NCI-H748 (cell line): ENCODE measurements around the gene LGR4.
A peak's percentile ranks its signal among the peaks of the same experiment; 100 is the strongest.
"Not testable (repeated sequence)": the region's sequence is repeated elsewhere in the genome, so short reads cannot be mapped to it uniquely, and the experiment has no call there.

Experiments
- DNase-seq: peaks from one replicate; lab custom pipeline; 2025; ENCODE audit not compliant: unreplicated experiment; lab: John Stamatoyannopoulos, UW

The LGR4 gene, protein sequence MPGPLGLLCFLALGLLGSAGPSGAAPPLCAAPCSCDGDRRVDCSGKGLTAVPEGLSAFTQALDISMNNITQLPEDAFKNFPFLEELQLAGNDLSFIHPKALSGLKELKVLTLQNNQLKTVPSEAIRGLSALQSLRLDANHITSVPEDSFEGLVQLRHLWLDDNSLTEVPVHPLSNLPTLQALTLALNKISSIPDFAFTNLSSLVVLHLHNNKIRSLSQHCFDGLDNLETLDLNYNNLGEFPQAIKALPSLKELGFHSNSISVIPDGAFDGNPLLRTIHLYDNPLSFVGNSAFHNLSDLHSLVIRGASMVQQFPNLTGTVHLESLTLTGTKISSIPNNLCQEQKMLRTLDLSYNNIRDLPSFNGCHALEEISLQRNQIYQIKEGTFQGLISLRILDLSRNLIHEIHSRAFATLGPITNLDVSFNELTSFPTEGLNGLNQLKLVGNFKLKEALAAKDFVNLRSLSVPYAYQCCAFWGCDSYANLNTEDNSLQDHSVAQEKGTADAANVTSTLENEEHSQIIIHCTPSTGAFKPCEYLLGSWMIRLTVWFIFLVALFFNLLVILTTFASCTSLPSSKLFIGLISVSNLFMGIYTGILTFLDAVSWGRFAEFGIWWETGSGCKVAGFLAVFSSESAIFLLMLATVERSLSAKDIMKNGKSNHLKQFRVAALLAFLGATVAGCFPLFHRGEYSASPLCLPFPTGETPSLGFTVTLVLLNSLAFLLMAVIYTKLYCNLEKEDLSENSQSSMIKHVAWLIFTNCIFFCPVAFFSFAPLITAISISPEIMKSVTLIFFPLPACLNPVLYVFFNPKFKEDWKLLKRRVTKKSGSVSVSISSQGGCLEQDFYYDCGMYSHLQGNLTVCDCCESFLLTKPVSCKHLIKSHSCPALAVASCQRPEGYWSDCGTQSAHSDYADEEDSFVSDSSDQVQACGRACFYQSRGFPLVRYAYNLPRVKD

DNA sequence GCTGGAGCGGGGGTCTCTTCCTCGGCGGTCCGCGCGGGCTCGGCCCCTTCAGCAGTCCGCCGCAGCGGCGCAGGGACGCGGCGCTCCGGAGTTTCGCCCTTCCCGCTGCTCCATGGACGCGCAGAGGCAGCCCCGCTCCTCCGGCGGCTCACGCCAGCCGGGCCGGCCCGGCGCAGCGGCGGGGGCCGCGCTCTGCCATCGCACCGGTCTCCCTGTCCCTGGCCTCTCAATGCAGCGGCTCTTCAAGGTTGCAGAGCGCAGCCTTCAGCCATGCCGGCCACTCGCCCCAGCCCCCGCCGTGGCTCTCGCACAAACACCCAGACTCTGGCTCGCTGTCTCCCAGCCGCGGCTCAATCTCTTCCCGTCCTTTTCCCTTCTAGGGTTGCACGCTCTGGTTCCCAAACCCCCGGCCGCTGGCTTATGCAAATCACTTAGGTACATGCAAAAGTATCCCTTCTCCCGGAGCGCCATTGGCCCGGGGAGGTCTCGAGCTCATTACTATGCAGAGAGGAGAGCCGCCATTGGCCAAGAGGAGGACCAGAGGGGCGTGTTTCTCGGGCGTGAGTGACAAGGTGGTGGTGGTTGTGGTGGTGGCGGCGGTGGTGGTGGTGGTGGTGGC lies at the start of gene LGR4:
Gene LGR4 (minus strand): TSS at position 393 of the 619 bp plus-strand sequence. CDS start 488 bp downstream, outside the sequence.
- peak; percentile 100 for DNase-seq

DNA sequence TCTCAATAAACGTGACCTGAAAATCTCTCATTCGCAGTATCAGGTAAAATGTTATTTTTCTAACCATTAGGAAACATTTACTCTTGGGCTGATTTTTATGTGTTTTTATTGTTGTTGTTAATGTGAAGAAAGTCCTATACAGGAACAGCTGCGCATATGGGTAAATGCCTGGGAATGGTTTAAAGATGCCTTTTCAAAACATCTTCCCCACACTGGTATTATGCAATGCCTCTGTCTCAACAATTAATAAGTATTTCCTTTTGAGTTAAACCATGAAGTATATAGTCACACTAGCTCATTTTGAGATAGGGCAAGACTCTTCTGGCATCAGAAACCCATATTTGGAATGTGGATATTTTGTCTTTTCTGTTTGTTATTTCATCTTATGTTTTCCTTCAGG lies 47.6 kb upstream of the LGR4 start:
- no peak for DNase-seq

DNA sequence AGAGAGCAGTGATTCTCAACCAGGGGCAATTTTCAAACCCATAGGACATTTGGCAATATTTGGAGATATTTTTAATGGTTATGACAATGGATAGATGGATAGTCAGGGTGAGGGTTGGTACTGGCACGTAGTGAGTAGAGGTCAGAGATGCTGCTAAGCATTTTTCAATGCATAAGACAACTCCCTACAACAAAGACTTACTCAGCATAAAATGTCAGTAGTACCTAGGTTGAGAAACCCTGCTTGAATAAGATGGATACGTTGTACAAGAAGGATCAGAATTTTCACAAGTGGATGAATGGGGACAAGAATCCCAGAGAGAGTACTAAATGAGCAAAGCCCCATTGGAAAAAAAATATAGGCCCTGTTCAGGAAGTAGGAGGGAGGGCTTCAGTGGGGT lies 45.9 kb upstream of the LGR4 start:
- no peak for DNase-seq

DNA sequence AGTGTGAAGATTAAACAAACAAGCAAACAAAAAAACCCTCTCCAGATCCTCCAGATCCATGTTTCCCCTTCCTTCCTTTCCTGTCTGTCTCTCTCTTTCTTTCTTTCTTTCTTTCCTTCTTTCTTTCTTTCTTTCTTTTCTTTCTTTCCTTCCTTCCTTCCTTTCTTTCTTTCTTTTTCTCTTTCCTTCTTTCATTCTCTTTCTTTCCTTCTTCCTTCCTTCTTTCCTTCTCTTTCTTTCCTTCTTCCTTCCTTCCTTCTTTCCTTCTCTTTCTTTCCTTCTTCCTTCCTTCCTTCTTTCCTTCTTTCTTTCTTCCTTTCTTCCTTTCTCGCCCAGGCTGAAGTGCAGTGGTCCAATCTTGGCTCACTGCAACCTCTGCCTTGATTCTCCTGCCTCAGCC lies 44.9 kb upstream of the LGR4 start:
- DNase-seq, result not testable (repeated sequence)

DNA sequence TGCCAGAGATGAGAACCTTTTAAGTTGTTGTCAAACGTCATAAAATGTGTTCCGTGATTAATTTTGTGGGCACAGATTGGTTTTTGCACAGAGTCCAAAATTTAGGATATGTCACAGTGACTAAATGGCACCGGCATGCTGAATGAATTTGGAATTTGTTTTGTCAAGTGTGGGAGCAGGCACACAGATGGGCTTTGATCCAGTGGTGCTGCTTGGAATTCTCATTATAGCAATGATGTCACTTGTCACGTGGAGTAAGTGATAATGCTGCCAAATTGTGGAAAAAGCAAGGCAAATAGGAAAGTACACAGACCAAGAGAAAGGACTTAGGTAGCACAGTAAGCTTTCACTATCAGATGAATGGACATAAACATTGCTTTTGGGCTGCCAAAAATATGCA lies 42.0 kb upstream of the LGR4 start:
- DNase-seq, result no peak

DNA sequence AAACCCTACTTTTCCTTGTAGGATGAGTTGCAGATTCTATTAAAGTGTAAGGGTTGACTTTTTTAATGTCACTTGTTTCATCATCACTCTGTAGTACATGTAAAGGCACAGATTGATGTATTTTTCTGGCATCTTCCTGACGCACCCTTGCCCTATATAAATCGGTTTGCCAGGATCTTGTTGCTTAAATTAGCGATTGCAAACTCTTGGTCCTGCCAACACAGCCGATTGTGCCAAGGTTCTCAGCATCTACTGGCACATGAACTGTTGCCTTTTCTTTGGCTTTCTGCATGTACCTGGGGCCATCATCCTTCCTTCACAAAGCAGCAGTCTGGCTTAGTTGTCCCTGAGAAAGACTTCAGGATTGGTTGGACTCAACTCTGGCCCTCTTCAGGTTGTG lies 41.5 kb upstream of the LGR4 start:
- no peak for DNase-seq

DNA sequence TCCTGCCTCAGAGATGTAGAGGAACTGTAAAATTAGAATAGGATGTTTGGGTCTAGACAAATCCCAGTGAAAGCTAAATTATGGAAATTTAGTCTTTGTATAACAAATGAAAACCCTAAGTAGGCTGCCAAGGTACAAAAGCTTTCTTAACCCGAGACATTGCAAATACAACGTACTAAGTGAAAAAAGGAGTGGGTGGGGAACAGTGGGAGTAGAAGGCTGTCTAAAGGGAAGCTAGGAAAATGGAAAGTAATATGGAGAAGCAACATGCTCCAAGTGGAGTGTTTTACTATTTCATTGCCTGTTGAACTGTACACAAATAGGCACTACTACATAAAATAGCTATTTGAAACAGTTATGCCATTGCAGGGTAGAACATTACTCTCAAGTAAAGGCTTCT lies 40.8 kb upstream of the LGR4 start:
- no peak for DNase-seq

DNA sequence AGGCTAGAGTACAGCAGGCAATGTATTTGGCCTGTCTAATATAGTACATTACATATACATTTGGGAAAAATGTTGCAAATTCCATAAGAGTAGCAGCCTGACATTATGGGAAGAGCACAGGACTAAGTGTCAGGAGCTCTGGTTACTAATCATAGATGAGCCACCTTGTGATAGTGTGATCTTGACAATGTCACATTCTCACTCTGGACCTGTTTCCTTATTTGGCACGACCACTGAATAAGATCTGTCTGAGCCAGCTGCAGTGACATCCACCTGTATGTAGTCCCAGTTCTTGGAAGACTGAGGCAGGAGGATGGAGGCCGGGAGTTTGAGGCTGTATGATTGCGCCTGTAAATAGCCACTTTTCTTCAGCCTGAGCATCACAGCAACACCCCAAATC lies 39.6 kb upstream of the LGR4 start:
- no peak for DNase-seq

DNA sequence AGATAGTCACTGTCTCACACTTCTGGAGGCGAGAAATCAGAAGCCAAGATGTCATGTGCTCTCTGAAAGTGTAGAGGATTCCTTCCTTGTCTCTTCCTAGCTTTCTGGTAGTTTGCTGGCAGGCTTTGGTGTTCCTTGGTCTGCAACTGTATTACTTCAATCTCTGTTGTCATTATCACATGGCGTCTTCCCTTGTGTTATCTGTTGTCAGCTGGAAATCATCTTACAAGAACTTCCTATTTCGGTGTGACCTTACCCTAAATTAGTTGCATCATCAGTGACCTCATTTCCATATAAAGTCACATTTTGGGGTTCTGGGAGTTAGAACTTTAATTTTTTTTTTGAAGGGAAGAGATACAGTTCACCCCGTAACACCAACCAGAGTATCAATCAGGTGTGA lies 37.3 kb upstream of the LGR4 start:
- no peak for DNase-seq

DNA sequence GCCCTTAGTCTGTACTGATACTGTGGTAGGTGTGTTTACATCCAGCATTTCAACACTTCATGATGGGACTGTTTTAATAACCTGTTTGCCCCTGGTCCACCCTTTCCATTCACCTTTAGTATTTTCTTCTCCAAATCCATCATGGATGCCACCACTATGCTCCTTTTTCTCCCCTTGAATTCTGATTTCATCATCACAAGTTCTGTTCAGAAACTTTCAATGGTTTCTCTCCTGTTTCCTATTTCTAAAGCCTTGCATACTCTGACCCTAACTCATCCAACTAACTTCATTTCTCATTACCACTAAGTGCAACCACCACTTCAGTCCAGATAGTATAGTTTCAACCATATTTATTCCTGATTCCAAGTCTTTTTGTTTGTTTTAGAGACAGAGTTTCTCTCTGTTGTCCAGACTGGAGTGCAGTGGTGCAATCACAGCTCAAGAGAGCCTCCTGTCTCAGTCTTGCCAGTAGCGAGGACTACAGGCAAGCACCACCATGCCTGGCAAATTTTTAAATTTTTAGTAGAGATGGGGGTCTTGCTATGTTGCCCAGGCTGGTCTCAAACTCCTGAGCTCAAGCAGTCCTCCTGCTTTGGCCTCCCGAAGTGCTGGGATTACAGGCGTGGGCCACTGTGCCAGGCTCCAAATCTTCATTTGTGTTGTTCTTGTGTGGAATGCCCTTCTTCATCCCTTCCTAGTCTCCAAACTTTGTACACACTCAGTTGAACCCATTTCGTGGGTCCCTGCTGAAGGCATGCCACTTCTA lies 35.1 kb upstream of the LGR4 start:
- no peak for DNase-seq

DNA sequence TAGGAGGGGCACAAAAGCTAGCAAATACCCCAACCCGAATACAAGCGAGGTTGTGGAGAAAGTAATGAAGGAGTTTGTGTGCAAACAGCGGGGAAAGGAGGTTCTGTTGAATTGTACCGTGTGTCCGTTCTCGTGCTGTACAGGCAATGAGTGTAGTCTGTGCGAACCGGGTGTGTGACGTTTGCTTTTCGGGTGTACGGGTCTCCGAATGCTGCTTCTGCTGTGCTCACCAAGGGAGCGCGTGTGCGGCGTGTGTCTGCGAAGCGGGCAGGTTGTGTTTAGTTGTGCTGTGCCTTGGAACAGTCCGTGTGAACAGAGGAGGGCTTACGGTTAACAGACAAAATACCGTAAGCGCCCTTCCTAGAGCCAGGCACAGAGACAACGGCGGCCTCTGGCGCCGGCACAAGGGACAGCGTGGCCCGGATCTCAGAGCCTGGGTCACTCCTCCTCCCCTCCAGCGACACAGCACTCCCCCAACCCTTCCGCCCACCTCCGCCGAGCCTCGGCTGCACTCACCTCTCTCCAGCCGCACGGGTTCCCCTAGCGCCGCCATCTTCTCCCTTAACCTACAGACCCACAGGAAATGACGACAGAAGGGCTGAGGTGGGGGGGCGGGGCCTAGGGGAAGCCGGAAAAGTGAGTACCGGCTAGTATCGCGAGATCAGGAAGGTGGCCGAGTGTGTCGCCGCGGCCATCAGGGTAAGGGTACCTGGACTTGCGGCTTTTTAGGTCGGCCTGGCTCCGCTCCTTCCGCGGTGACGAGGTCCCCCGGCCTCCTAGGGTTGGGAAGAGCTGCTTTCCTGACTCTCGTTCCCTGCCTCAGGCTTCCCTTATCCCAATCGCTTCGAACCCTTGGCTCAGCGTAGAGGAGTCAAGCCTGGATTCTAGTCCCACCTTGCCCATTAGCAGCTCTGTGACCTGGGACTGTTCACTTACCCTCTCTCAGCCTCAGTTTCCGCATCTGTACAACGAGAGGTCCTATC lies 33.9 kb upstream of the LGR4 start, which contains the start of gene LIN7C:
Gene LIN7C (minus strand): TSS at position 570 of the 983 bp plus-strand sequence. CDS start 17 bp downstream, at position 553.
- DNase-seq, result peak; percentile 97

DNA sequence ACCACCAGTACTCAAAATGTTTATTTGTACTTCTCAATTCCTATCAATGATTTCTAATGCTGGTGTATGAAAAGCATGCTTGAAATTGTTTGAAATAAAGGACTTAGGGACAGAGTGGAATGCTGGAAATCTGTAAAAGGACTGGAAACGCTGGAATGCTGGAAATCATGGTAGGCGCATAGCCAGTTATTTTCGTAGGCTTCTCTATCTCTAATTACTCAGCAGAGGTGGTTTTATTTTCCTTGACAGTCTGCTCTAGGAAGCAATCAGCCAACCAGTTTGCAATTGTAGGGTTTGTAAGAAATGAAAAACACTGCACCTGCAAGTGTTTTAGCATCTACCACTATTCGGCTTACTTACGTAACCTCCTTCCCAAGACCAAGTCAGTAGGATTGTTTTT lies 33.2 kb upstream of the LGR4 start:
- peak; percentile 39 for DNase-seq

DNA sequence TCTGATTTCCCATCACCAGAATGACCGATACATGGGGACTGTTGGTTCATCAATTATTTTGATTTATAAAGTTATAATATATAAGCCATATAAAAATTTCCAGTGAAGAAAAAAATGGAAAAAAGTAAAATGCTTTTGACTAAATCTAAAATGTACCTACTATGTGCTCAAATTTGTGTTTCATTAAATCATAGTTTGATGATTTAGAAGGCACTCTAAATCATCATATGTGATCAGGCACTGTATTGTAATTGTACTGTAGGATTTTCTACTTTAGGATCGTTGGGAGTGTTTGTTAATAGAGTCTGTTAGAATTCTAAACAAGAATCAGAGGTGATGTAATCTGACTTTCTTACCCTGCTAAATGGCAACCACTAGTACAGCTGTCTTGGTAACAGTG lies 31.6 kb upstream of the LGR4 start:
- DNase-seq, result no peak

DNA sequence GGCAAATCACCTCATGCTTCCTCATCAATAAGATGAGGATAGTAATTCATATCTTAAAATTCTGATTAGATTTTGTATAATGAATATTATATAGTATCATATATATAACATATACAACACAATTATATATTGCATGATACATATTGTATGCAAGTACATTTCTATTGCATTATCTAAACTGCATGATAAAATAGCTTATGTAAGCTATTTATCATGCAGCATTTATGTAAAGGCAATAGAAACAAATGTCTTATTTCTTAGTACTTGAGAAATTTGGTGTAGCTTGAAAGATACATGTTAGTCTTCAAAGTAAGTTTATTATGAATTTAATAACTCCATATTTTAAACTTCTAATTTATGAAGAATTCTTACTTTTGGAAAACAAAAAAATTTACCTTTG lies 28.5 kb upstream of the LGR4 start:
- no peak for DNase-seq

DNA sequence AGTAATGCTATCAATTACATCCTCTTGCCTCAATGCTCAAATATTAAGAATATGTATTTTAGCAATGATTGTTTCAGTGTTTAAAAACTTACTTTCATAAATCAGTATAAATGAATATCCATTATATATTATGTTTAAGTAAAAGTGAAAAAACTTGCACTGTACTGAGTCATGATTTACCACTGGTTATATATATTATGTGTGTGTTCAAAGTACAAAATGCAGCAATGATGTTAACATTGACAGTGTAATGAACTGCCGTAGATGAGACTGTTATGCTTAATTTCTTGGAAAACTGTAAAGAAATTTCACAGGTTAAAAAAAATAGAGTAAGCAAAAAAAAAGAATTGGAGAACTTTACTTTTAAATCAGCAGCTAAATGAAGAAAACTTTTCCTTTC lies 25.3 kb upstream of the LGR4 start:
- no peak for DNase-seq

DNA sequence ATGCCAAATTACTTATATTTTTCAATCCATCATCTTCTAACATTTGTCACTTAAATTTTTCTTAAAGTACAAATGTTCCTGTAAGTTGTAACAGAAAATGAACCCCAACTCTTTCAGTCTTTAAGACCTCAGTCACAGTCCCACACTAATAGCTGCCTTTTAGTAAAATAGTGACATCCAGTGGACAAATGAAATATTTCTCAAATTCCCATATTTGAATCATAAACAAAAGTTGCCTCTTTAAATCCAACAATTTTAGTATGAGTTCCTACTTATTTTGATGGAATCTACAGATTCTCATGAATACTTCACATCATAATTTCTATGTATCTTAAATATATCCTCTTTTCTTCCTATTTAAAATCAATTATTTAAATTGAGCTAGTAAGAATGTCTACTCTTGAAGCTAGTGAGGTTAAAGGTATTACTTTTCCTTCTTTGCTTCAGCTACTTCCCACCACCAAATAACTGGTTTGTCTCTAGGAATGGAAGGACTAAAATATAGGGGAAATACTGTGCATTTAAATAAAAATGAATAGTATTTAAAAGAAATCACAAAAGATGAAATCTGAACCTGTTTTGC lies 24.8 kb upstream of the LGR4 start:
- DNase-seq, result peak; percentile 57

DNA sequence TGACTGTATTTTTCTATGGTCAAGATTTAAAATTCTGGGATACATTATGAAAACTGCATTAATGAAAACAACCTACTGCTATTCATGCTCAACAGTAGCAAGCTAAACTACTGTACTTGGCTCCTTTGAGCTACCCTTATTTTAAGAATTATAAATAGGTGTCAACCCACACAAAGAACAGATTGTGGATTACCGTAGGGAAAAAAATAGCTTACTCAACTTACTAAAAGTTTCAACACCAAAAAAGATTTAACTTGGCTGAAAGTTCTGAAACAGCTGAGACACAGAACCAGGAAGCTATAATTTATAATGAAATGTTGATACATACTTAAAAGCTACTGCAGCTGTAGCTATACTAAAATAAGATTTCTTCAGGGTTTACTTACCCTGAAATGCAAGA lies 23.9 kb upstream of the LGR4 start:
- DNase-seq, result no peak

DNA sequence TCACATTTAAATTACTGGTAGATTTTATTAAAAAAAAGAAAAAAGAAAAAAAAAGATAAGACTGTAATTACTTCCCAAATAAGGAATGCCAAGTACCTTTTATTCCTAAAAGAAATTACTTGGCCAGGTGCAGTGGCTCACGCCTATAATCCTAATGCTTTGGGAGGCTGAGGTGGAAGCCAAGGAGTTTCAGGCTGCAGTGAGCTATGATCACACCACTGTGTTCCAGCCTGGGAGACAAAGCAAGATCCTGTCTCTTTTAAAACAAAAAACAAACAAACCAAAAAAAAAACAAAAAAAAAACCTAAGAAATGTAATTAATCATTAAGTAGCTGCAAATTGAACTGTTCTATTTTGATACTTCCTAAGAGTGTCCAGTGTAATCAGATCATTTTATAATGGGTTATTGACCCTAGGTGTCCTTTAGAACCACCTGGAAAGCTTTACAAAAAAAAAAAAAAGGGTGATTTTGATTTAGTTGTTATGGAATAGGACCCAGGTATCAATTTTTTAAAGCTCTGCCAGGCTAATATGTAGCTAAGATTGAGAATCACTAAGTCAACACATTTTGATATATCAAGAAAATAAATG lies 23.2 kb upstream of the LGR4 start:
- DNase-seq, result no peak

DNA sequence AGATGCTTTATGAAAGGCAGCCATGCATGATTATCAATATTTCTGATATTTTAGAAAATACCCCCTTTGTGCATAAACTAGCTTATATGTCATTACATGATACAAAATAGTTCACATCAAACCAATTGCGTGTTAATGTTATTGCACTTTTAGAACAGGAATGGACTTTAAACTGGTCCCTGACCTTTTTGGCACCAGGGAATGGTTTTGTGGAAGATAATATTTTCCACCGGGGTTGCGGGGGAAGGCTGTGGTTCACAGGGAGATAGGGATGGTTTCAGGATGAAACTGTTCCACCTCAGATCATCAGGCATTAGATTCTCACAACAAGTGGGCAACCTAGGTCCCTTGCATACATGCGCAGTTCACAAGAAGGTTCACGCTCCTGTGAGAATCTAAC lies 16.5 kb upstream of the LGR4 start:
- DNase-seq, result no peak
